ENCODE measurements around the gene RASSF3. TPM values are rescaled to one million over a fixed set of nuclear protein-coding genes. Genes with fewer than 3 reads are reported as not detected.

Gene RASSF3
- total and polyA plus RNA-seq, 9 donors = 18.2 to 64.5 (median 33.3) TPM

- intact Hi-C loops (cut with DNase I) = no loop called here
- H3K36me3 ChIP-seq = no peaks in the 10 kb centered on the region
Measured at GRCh38 chr12:64743206-64743605, 132.9 kb downstream of the RASSF3 start.

GRCh38 chr12:64744422-64745258, 134.3 kb downstream of the RASSF3 start:
- Histone ChIP-seq H3K4me1 (ENCODE audit: insufficient read depth) (no peaks in the 10 kb centered on the region), H3K9me3 (no peaks in the 10 kb centered on the region), H3K4me3 (no peak overlapping the region), H3K27me3 (no peaks in the 10 kb centered on the region), H3K27ac (no peak overlapping the region), H3K36me3 (no peaks in the 10 kb centered on the region)
- WGBS, 3 donors = 55 to 58% (median 56%) methylated on average over 5 of the region's 5 CpGs
- intact Hi-C loops (cut with DNase I) = no loop called here
- TF ChIP-seq EP300 (IDR thresholded peaks at IDR 0.05) (no peak), CTCF (IDR thresholded peaks at IDR 0.05) (no peak), POLR2A (IDR thresholded peaks at IDR 0.05) (no peak)
- no peak for DNase-seq

More at GRCh38 chr12:64743206-64743605, 132.9 kb downstream of the RASSF3 start:
- Histone ChIP-seq H3K9me3 (no peaks in the 10 kb centered on the region), H3K27ac (no peak overlapping the region), H3K27me3 (no peaks in the 10 kb centered on the region), H3K4me3 (no peak overlapping the region), H3K4me1 (ENCODE audit: insufficient read depth) (peaks cover 8% of the 10 kb centered on the region)
- no peak for DNase-seq
- TF ChIP-seq CTCF (IDR thresholded peaks at IDR 0.05) (no peak), POLR2A (IDR thresholded peaks at IDR 0.05) (no peak), EP300 (IDR thresholded peaks at IDR 0.05) (no peak)
- WGBS, 3 donors = 94 to 99% (median 95%) methylated on average over 3 of the region's 3 CpGs

GRCh38 chr12:64745259-64745807, 135.0 kb downstream of the RASSF3 start:
- TF ChIP-seq EP300 (IDR thresholded peaks at IDR 0.05) = no peak
- no peak for TF ChIP-seq CTCF (IDR thresholded peaks at IDR 0.05)
- no peak for TF ChIP-seq POLR2A (IDR thresholded peaks at IDR 0.05)
- no peaks in the 10 kb centered on the region for H3K36me3 ChIP-seq

GRCh38 chr12:64745980-64746379, 135.7 kb downstream of the RASSF3 start:
- intact Hi-C loops (cut with DNase I) = no loop called here
- DNase-seq = no peak
- no peak for TF ChIP-seq POLR2A (IDR thresholded peaks at IDR 0.05)
- no peak for TF ChIP-seq CTCF (IDR thresholded peaks at IDR 0.05)
- TF ChIP-seq EP300 (IDR thresholded peaks at IDR 0.05) = no peak
- H3K9me3 ChIP-seq = no peaks in the 10 kb centered on the region
- WGBS, 3 donors = 94 to 97% (median 95%) methylated on average over 2 of the region's 2 CpGs
- H3K36me3 ChIP-seq = no peaks in the 10 kb centered on the region
- H3K27me3 ChIP-seq = no peaks in the 10 kb centered on the region
- no peaks in the 10 kb centered on the region for H3K4me1 ChIP-seq (ENCODE audit: insufficient read depth)
- H3K4me3 ChIP-seq = no peak overlapping the region
- no peak overlapping the region for H3K27ac ChIP-seq

More at GRCh38 chr12:64745259-64745807, 135.0 kb downstream of the RASSF3 start:
- DNase-seq = no peak
- intact Hi-C loops (cut with DNase I) = no loop called here
- Histone ChIP-seq H3K9me3 (no peaks in the 10 kb centered on the region), H3K4me1 (ENCODE audit: insufficient read depth) (no peaks in the 10 kb centered on the region), H3K27ac (no peak overlapping the region), H3K4me3 (no peak overlapping the region), H3K27me3 (no peaks in the 10 kb centered on the region)
- WGBS, 3 donors = 93 to 95% (median 94%) methylated on average over 7 of the region's 7 CpGs
